HG03520 (cell line): ENCODE results near the gene SZRD1.

Experiments used
- ATAC-seq: cut with Tn5 transposase; IDR thresholded peaks from one replicate; pipeline ENCODE4 v1.9.1; 2021; ENCODE audit warnings: mild to moderate bottlenecking, moderate library complexity; ENCODE audit not compliant: unreplicated experiment

Gene SZRD1

DNA sequence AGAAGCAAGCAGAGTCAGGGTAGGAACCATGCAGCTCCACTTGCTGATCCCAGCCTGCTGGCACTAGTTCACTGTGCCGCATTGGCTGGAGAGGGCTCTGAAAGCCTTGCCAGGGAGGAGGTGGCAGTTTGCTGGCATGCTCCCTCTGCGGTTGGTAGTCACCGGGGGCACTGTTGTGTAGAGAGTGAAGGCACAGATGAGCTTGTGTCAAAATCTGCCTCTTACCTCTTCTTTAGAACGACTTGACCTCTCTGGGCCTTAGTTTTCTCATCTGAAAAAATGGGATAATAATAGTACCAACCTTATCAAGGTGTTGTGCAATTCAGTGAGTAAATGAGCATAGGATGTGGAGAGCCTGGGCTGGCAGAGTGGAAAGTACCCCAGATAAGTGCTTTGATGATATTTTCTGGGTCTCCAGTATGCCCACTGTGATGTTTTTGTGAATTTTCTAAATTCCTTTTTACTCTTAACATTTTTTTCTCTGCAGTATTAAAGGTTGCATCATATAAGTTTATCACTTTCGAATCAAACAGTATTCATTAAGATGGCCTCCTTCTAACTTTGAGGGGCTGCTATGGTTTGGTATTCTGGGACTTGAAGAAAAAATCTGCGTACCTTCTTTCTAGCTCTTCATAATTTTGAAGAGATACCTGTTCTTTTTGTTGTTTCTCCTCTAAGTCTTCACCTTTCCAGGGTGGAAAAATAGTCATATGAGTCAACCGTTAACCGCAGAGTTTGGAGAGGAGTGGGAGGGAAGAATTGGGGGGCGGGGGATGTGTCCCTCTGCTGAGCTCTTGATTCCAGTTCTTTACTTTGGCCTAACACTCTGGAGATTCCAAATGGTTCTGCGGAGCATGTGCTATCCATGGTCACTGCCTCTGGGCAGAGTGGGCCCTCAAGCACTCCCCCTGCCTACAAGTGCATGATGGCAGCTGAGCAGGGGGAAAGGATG, 26.8 kb downstream of the SZRD1 start:
- ATAC-seq, result no peak

GRCh38 chr1:16394977-16395376, 27.9 kb downstream of the SZRD1 start:
- no peak for ATAC-seq

DNA sequence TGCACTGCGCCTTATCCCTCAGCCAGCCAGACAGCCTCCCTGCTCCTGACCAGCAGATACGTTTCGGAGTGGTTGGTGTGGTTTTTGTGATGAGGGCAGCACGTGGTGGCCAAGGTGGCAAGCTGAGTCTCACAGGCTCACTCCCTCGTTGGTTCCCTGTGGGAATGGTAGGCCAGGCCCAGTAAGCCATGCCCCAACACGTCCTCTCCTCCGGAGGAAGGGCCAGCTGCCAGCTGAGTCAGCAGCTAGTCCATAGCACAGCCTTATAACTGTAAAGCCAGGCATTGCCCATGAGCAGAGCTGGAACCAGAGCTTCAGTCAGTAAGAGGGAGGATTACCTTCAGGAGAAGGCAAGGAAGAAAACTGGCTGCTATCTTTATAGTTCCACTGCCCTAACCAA, 29.5 kb downstream of the SZRD1 start:
- ATAC-seq, result no peak

- no peak for ATAC-seq
Observed at GRCh38 chr1:16397120-16397519, 30.1 kb downstream of the SZRD1 start.

- no peak for ATAC-seq
Observed at GRCh38 chr1:16398371-16398953, 31.4 kb downstream of the SZRD1 start.

GRCh38 chr1:16402742-16403141, 35.7 kb downstream of the SZRD1 start:
- no peak for ATAC-seq

DNA sequence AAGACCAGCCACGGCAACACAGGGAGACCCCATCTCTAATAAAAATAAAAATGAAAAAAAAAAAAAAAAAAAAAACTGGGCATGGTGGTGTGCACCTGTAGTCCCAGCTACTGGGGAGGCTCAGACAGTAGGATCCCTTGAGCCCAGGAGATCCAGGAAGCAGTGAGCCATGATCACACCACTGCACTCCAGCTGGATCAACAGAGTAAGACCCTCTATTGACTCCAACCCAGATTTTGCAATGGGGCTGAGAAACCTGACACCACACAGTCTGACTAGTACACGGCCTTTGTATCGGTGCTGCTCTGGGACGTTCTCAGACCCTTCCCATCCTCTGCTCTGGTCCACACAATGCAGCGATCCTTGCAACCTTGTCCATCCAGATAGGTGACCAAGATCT, 38.4 kb downstream of the SZRD1 start:
- ATAC-seq, result no peak

DNA sequence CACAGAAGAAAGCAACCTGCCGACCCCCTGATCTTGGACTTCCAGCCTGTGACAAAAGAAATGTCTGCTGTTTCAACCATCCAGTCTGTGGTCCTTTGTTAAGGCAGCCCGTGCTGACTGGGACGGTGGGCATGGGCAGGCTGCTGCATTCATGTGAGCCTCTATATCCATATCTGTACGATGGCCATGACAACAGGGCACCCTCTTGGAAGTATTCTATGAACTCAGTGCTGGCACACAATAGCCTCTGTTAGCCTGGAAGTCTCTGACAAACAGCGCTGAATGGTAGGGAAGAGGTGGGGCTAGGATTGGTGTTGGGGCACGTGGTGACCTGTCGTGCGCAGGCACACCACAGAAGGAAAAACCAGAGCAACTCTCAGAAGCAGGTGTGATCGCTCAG, 39.8 kb downstream of the SZRD1 start:
- no peak for ATAC-seq

DNA sequence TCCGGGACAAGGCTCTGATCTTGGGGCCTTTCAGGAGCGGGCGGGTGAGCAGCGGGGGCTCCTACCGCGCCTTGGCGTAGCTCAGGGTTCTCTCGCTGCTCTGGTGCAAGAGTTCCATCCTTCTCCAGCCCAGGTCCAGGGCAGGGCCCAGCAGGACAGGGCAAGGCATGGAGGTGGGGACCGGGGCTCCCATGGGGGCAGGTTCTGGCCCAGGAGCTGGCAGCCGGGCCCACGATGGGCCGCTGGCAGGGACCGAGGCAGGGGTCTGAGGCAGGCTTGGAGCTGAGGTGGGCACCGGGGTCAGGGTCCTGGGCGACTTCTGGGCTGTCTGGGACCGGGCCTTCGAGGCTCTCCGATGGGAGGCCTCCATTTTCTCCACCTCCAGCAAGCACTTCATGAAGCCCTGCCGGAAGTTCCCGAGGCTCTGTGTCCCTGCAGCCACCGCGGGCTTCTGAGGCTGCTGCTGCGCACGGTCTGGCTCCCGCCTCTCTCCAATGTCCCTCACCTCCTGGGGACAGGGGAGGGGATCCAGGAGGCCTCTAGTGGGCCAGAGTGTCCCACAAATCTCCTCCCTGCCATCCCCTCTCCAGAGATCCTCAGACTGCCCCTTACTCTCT, 42.6 kb downstream of the SZRD1 start:
- ATAC-seq, result no peak

DNA sequence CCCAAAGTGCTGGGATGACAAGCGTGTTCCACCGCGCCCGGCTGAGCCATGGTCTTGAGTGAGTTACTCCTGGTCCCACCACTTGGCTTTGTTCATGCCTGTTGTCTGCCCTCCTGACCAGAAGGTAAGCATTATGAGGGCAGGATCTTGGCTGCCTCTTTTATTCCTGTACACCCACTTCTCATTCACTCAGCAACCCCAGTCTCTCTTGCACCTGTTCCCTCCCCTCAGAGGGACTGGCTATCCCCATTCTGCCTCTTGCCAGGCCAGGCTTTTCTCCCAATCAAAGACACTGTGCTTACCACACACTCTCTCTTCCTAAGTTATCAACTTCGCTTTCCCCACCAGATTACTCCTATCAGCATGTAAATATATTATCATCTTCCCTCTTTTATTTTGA, 43.8 kb downstream of the SZRD1 start:
- ATAC-seq, result no peak

DNA sequence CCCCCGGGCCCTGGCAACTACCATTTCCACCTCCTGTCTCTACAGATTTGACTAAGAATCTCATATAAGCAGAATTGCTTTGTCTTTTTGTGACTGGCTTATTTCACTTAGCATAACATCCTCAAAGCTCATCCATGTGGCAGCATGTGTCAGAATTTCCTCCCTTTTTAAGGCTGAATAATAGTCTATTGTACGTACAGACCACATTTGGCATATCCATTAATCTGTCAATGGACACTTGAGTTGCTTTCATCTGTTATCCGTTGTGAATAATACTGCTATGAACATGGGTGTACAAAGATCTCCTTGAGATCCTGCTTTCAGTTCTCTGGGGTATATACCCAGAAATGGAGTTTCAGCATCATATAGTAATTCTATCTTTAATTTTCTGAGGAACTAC, 46.1 kb downstream of the SZRD1 start:
- ATAC-seq, result no peak

- no peak for ATAC-seq
Observed at GRCh38 chr1:16418823-16419425, 51.9 kb downstream of the SZRD1 start.

DNA sequence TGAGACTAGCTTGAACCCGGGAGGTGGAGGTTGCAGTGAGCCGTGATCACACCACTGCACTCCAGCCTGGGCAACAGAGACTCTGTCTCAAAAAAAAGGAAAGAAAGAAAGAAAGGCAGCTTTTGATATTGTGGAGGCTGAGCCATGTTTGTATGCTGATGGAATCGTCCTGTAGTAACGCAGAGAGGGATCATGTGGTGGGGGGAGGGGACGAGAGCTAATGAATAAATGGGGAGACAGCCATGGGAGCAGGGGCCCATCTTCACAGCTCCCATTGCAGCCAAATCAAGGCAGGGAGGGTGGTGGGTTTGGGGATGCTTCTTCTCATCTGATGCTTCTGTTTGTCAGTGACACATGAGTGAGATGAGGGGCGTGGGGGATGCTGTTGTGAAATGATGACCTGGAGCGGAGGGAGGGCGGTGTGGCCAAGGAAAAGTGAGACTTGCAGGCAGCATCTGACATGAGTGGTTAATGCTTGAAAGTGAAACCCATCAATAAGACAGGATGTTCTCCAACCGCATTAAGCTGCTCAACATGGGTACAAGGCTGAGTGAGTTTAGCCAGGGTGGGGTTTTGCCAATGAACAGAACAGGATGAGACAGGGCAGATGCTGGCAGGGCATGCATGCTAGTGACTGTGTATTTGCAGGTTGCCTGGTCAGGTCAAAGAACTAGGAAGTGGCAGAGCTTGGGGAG, 53.5 kb downstream of the SZRD1 start:
- ATAC-seq, result peak; percentile 67

- no peak for ATAC-seq
Observed at GRCh38 chr1:16421201-16421600, 54.2 kb downstream of the SZRD1 start.

GRCh38 chr1:16422041-16422440, 55.0 kb downstream of the SZRD1 start:
- ATAC-seq, result no peak

- ATAC-seq, result no peak
Observed at GRCh38 chr1:16425125-16426025, 58.3 kb downstream of the SZRD1 start.

- no peak for ATAC-seq
Observed at GRCh38 chr1:16430606-16431005, 63.6 kb downstream of the SZRD1 start.

DNA sequence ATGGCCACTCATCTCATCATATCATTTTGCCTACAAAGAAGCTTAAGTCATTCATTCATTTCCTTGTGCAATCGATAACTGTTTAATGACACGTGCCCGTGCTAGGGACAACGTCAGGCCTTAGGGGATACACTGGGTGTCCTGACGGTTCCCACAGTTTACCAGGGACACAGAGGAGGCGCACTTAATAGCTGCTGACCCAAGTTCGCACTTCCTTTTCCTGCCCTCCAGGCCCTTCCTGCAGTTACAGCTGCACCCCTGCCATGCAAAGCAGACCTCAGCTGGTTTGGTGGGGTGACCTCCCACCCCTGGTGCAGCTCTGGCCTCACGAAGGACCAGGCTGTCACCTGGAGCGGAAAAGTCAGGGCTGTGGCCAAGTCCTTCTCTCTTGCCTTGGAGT, 66.0 kb downstream of the SZRD1 start:
- no peak for ATAC-seq

GRCh38 chr1:16434007-16434406, 67.0 kb downstream of the SZRD1 start:
- no peak for ATAC-seq

DNA sequence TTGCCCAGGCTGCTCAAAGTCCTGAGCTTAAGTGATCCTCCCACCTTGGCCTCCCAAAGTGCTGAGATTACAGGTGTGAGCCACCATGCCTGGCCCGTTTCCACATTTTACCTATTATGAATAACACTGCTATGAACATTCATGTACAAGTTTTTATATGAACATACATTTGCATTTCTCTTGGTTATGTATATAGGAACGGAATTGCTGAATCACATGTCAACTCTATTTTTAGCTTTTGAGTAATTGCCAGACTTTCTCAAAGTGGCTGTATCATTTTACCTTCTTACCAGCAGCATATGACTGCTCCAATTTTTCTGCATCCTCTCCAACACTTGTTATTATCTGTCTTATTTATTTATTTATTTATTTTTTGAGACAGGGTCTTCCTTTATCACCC, 67.5 kb downstream of the SZRD1 start:
- no peak for ATAC-seq
